Measurements from ENCODE around the gene RNF213.

Gene RNF213

GRCh38 chr17:80253631-80254395, 6.8 kb upstream of the RNF213 start:
- no peak for DNase-seq

- DNase-seq: peak; percentile 77 to 80
These were observed 6.0 kb upstream of the RNF213 start for GRCh38 chr17:80254396-80255251.

GRCh38 chr17:80256034-80256350, 4.7 kb upstream of the RNF213 start:
- no peak for DNase-seq

- peak in 1 of 2 experiments; percentile 34 for DNase-seq
These were observed 2.9 kb upstream of the RNF213 start for GRCh38 chr17:80257716-80258213.

GRCh38 chr17:80258296-80258695, 2.4 kb upstream of the RNF213 start:
- peak; percentile 53 to 61 for DNase-seq

- peak; percentile 48 to 54 for DNase-seq
These were observed 1.1 kb upstream of the RNF213 start for GRCh38 chr17:80259457-80260068.

GRCh38 chr17:80260069-80260535, 550 bp upstream of the RNF213 start:
- peak; percentile 81 to 86 for DNase-seq

- DNase-seq: peak; percentile 77 to 78
These were observed 675 bp downstream of the RNF213 start for GRCh38 chr17:80261159-80261894.

- no peak for DNase-seq
These were observed 1.2 kb downstream of the RNF213 start for GRCh38 chr17:80261895-80262279.

GRCh38 chr17:80262291-80262690, 1.6 kb downstream of the RNF213 start:
- no peak for DNase-seq

- DNase-seq: no peak
These were observed 2.2 kb downstream of the RNF213 start for GRCh38 chr17:80262775-80263244.

GRCh38 chr17:80263253-80264204, 2.9 kb downstream of the RNF213 start:
- DNase-seq: peak; percentile 90 to 93

GRCh38 chr17:80264205-80265075, 3.8 kb downstream of the RNF213 start:
- peak; percentile 74 to 78 for DNase-seq

- peak; percentile 78 to 82 for DNase-seq
These were observed 4.8 kb downstream of the RNF213 start for GRCh38 chr17:80265205-80266068.

- no peak for DNase-seq
These were observed 6.7 kb downstream of the RNF213 start for GRCh38 chr17:80267391-80267790.

GRCh38 chr17:80268427-80268826, 7.8 kb downstream of the RNF213 start:
- DNase-seq: no peak

- DNase-seq: no peak
These were observed 8.8 kb downstream of the RNF213 start for GRCh38 chr17:80269405-80269807.

GRCh38 chr17:80270104-80270503, 9.5 kb downstream of the RNF213 start:
- DNase-seq: no peak

GRCh38 chr17:80270836-80271235, 10.2 kb downstream of the RNF213 start:
- DNase-seq: peak; percentile 75 to 80
